22Rv1 (cell line): ENCODE results near the gene HEMGN.
"Not testable (repeated sequence)": the region's sequence is repeated elsewhere in the genome, so short reads cannot be mapped to it uniquely, and the experiment has no call there.

Experiments used
- H3K27ac ChIP-seq: fragments of 450-650 bp; 2 replicates; pipeline ENCODE4 v1.5.1; 2017
- ZFX ChIP-seq: fragments of 450-650 bp; IDR thresholded peaks from 2 replicates; pipeline ENCODE4 v1.6.1; 2017; ENCODE audit warnings: antibody characterized with exemption, borderline replicate concordance
- TF ChIP-seq, protein P1 (sequence below): fragments of 450-650 bp; IDR thresholded peaks from 2 replicates; pipeline ENCODE4 v1.5.1; 2017; ENCODE audit warnings: mild to moderate bottlenecking

HEMGN gene

GRCh38 chr9:97962575-97962974 lies 24.6 kb upstream of the HEMGN start:
- H3K27ac ChIP-seq = no peak overlapping the region
- TF ChIP-seq ZFX = no peak
- TF ChIP-seq, protein P1, sequence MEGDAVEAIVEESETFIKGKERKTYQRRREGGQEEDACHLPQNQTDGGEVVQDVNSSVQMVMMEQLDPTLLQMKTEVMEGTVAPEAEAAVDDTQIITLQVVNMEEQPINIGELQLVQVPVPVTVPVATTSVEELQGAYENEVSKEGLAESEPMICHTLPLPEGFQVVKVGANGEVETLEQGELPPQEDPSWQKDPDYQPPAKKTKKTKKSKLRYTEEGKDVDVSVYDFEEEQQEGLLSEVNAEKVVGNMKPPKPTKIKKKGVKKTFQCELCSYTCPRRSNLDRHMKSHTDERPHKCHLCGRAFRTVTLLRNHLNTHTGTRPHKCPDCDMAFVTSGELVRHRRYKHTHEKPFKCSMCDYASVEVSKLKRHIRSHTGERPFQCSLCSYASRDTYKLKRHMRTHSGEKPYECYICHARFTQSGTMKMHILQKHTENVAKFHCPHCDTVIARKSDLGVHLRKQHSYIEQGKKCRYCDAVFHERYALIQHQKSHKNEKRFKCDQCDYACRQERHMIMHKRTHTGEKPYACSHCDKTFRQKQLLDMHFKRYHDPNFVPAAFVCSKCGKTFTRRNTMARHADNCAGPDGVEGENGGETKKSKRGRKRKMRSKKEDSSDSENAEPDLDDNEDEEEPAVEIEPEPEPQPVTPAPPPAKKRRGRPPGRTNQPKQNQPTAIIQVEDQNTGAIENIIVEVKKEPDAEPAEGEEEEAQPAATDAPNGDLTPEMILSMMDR = no peak

GRCh38 chr9:97962136-97962535 lies 24.2 kb upstream of the HEMGN start:
- TF ChIP-seq, protein P1 = no peak
- no peak for TF ChIP-seq ZFX
- H3K27ac ChIP-seq = no peak overlapping the region

GRCh38 chr9:97961361-97961760 lies 23.4 kb upstream of the HEMGN start:
- TF ChIP-seq, protein P1 = no peak
- TF ChIP-seq ZFX = no peak
- no peak overlapping the region for H3K27ac ChIP-seq

- not testable (repeated sequence) for H3K27ac ChIP-seq
These were observed 22.8 kb upstream of the HEMGN start for GRCh38 chr9:97960678-97961328.

DNA sequence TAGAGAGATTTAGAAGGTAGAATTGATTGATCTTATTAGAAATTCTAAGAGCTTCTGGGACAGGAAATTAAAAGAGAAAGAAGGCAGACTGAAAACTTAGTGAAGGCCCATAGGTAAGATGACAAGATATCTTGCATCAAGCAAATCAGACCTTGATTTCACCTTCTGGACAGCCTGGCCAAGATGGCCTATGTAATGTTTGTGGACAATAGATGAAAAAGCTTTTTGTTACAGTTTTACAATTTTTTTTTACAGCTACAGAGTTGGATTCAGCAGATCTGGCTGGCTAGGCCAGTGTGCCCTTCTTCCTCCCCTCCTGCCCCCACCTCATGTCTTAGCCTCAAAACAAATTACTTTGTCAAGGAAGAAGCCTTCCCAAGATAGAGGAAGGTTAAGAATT lies 21.6 kb upstream of the HEMGN start:
- no peak overlapping the region for H3K27ac ChIP-seq
- TF ChIP-seq, protein P1 = no peak

DNA sequence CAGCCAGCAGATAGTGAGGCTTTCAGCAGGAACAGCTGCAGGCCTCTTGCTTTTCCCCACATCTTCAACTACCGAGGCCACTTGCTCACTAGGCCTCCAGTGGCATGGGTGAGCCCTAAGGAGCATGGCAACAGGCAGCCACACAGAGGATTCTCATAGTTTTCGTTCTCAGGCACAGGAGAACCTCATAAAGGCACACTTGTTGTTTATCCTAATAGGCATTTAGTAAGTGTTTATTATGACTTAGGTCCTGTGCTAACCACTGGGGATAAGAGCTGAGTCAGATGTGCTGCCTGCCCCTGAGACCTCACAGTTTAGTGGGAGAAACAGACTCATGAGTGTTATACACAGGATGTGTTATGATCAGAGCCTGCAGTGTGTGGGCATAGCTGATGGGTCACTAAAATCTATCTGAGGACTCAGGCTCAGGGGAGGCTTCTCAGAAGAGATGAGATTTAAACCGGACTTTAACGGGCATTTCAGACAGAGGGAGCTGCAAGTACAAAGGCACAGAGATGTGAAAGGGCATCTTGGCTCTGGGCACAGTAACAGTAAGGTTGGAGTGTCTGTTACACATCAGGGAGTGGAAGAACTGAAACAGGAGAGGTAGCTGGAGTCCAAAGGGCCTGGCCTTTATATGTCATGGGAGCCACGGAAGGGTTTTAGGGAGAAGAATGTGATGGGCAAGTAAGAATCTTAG lies 21.0 kb upstream of the HEMGN start:
- no peak for TF ChIP-seq ZFX
- TF ChIP-seq, protein P1 = no peak
- no peak overlapping the region for H3K27ac ChIP-seq

- TF ChIP-seq, protein P1 = no peak
- TF ChIP-seq ZFX = no peak
These were observed 18.4 kb upstream of the HEMGN start for GRCh38 chr9:97956331-97956730.

More at GRCh38 chr9:97956331-97956730, 18.4 kb upstream of the HEMGN start:
- H3K27ac ChIP-seq = no peak overlapping the region
